Ecto neural progenitor cell (in vitro differentiated cells): Measurements from ENCODE around the gene ANKRD13C.
"Not testable (repeated sequence)": the region's sequence is repeated elsewhere in the genome, so short reads cannot be mapped to it uniquely, and the experiment has no call there.

ENCODE experiments used
- DNase-seq: peaks from one replicate; pipeline ENCODE4 v3.0.0-alpha.2; 2018; ENCODE audit warnings: low spot score

ANKRD13C gene

GRCh38 chr1:70358921-70359564 lies 4.5 kb upstream of the ANKRD13C start:
- no peak for DNase-seq

GRCh38 chr1:70355920-70356319 lies 1.4 kb upstream of the ANKRD13C start:
- no peak for DNase-seq

DNA sequence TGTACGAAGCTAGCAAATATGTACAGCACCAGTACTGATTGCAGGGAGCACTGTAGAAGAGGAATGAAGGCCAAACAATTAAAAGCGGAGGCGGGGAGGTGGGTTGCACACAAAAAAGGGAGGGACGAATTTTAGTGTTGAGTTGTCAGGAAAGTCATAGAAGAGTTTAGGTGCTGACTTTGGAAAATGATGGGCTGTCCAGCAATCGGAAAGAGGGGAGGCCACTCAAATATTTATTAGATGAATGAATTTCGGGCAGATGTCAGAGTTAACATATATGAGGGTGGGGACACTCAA lies 537 bp upstream of the ANKRD13C start:
- no peak for DNase-seq

DNA sequence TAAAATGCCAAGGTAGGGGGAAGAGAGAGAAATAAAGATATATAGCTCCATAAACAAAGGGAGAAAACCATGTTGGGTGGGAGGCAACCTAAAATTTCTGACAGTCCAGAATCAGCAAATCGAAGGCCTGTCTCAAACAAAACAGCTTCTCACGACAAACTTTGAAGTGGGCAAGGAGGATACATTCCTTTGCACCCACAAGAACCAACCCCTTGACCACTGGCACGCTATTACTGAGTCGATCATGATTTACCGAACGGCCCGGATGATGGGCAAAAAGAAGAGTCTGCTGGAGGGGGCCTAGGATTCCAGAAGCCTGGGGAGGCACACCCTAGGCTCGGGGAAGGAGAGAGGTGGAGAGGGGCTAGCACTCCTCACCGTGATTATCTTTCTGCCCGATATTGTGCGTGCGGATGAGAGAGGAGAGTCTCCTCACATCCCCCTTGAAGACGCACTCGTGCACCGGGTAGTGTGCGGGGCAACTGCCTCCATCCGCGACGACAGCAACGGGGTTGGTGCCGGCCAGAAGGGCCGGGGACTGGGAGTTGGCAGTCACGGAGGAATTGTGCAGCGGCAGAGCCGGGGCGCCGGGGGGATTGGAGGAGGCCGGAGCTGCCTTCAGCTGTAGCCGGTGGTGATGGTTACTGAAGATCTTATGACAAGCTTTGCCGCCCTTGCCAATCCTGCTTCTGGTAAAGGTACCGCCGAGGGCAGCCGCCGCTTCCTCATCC lies 756 bp downstream of the ANKRD13C start:
- no peak for DNase-seq

DNA sequence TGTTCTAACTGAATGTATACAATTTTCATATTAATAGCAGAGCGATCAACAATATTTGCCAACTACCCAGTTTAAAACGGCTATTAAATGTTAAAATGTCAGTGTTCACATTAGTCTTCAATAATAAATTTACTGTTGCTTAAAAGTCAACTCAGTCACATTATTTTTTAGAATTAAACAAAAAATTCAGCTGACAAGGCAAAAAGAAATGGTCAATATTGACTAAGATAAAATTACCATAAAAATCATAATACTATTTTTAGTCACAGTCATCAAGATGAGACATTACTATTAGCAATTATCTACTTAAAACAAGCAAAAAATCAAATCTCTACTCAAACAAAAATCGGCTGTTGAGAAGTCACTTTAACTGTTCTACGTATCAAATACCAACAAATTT lies 1.5 kb downstream of the ANKRD13C start:
- no peak for DNase-seq

DNA sequence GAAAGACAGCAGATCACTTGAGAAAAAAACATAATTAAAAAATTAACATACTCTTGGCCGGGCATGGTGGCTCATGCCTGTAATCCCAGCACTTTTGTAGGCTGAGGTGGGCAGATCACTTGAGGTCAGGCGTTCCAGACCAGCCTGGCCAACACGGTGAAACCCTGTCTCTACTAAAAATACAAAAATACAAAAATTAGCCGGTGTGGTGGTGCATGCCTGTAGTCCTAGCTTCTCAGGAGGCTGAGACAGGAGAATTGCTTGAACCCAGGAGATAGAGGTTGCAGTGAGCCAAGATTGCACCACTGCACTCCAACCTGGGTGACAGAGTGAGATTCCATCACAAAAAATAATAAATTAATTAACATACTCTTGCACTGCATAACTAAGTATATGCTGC lies 4.7 kb downstream of the ANKRD13C start:
- not testable (repeated sequence) for DNase-seq

- no peak for DNase-seq
These were observed 5.9 kb downstream of the ANKRD13C start for GRCh38 chr1:70348399-70349165.

DNA sequence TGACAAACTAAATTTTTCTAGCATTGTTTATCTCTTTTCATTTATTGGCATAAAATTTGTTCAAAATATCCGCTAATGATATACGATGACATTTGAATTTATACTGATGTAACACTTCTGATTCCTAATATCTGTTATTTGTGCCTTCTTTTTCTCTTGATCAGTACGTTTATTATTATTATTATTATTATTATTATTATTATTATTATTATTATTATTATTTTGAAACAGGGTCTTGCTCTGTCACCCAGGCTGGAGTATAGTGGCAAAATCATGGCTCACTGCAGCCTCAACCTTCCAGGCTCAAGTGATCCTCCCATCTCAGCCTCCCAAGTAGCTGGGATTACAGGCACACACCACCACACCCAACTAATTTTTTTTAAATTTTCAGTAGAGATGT lies 14.9 kb downstream of the ANKRD13C start:
- not testable (repeated sequence) for DNase-seq

- no peak for DNase-seq
These were observed 18.5 kb downstream of the ANKRD13C start for GRCh38 chr1:70336050-70336449.

GRCh38 chr1:70334436-70334835 lies 20.1 kb downstream of the ANKRD13C start:
- no peak for DNase-seq

DNA sequence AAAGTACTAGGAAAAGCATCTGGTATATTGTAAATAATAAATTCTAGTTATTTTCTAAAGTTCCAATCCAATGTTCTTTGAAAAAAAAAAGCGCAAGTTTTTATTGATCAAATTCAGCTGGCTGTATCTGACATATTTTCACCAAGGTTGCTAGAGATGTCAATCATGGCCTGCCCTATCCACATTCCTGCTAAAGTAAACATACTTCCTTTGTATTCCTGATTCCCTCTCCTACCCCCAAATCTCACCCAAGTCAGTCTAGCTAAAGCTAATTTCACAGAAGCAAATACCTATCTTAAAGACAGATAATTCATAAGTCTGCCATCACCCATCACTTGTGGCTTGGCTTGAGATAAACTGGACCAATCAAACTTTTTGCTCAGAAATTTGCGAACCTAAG lies 21.3 kb downstream of the ANKRD13C start:
- DNase-seq, result no peak

GRCh38 chr1:70331962-70332361 lies 22.6 kb downstream of the ANKRD13C start:
- no peak for DNase-seq

- DNase-seq, result no peak
These were observed 27.0 kb downstream of the ANKRD13C start for GRCh38 chr1:70327306-70328076.

DNA sequence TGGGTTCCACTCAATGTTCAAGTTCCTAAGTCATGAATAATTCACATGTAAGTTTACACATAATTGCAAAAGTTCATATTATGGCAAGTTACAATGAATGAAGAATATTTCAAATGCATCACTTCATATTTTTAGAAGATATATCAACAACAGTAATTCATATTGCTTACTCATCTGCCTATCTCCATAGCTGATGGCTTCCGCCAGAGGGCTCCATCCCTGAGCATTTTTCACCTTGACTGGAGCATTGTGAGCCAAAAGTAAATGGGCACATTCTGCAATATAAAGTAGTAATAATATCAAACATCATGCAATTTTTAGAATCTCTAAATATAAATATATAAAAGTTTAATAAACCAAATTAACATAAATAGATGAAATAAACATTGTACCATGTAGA lies 29.8 kb downstream of the ANKRD13C start:
- DNase-seq, result no peak

GRCh38 chr1:70319750-70320149 lies 34.8 kb downstream of the ANKRD13C start:
- no peak for DNase-seq

DNA sequence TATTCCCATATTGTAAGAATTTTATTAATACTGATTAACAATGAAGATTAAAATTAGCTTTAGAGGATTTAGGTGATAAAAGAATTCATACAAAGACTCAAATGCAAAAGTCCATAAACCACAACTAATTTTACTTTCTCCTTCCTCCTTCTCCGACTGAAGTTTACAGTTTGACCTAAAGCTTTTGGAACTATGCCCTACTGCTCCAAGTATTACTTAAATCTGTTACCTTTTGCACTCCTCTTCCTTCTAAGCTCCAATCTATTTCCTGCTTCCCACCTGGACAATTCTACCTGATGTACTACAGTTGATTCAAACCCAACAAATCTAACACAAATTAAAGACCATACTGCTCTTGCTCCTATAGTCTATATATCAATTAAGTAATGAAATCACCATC lies 36.3 kb downstream of the ANKRD13C start:
- DNase-seq, result no peak

- DNase-seq, result no peak
These were observed 37.4 kb downstream of the ANKRD13C start for GRCh38 chr1:70317087-70317486.

- no peak for DNase-seq
These were observed 38.7 kb downstream of the ANKRD13C start for GRCh38 chr1:70315782-70316181.

DNA sequence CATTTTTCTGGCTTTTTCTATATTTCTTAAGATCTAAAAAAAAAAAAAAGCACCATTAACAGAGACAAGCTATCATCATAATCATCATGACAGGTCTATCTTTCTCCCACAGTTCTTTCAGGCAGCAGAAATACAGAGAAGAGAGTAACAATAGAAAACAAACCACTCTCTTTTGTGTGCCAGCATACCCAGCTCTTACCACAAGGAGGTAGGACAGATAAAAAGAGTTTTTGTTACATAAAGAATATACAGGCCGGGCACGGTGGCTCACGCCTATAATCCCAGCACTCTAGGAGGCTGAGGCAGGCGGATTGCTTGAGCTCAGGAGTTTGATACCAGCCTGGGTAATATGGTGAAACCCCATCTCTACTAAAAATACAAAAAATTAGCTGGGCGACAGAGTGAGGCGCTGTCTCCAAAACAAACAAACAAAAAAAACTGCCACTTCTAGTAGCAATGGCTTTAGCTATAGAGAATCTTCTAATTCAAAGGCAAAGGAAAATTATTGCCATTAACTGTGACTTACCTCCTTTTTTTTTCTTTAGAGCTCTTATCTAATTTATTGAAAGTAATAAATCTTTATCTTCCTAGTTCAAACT lies 39.7 kb downstream of the ANKRD13C start:
- no peak for DNase-seq

DNA sequence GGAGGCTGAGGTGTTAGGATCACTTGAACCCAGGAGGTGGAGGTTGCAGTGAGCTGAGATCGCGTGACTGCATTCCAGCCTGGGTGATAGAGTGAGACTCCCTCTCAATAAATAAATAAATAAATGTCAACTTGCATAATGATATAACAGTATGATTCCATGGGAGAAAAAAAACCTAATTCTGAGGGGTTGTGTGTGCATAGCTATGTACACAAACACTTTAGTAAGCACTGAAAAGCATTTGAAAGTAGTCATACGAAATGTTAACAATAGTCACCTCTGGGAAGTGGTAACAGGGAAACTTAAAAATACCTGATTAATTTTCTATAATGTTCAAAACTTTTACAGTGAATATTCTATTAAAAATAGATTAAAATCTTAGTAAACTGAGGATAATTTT lies 43.2 kb downstream of the ANKRD13C start:
- no peak for DNase-seq

DNA sequence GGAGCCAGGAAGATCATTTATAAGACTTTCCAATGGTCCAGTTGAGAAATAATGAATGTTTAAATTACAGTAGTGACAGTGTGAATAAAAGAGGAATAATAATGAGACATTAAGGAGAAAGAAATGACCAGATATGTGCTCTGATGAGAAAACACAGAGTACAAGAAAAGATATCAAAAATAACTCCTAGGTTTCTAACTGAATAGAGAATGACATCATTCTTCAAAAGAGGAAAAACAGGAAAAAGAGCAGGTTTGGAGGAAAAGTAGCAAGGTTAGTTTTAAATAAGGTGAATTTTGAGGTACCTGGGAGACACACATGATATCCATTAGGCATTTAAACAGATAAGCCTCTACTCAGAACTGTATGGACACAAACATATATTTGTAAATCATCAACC lies 55.0 kb downstream of the ANKRD13C start:
- DNase-seq, result no peak

- DNase-seq, result no peak
These were observed 58.8 kb downstream of the ANKRD13C start for GRCh38 chr1:70295749-70296148.
